Measurements from ENCODE around the gene HTRA3.

The HTRA3 gene

GRCh38 chr4:8239226-8239625 lies 30.3 kb upstream of the HTRA3 start:
- TF ChIP-seq ZFX (IDR thresholded peaks at IDR 0.05), result no peak
- TF ChIP-seq CTCF (conservative IDR thresholded peaks at IDR 0.05), result no peak
- H3K27ac ChIP-seq, result no peak overlapping the region

GRCh38 chr4:8239661-8240060 lies 29.9 kb upstream of the HTRA3 start:
- TF ChIP-seq CTCF (conservative IDR thresholded peaks at IDR 0.05) (no peak), ZFX (IDR thresholded peaks at IDR 0.05) (no peak)
- H3K27ac ChIP-seq, result no peak overlapping the region

GRCh38 chr4:8240211-8241041 lies 29.1 kb upstream of the HTRA3 start:
- no peak for TF ChIP-seq CTCF (conservative IDR thresholded peaks at IDR 0.05)
- no peak for TF ChIP-seq ZFX (IDR thresholded peaks at IDR 0.05)

GRCh38 chr4:8241211-8241779 lies 28.3 kb upstream of the HTRA3 start:
- H3K27ac ChIP-seq, result no peak overlapping the region
- TF ChIP-seq CTCF (conservative IDR thresholded peaks at IDR 0.05), result no peak
- TF ChIP-seq ZFX (IDR thresholded peaks at IDR 0.05), result no peak

More at GRCh38 chr4:8240211-8241041, 29.1 kb upstream of the HTRA3 start:
- no peak overlapping the region for H3K27ac ChIP-seq

- H3K27ac ChIP-seq, result no peak overlapping the region
- TF ChIP-seq CTCF (conservative IDR thresholded peaks at IDR 0.05) (peak; percentile 94), ZFX (IDR thresholded peaks at IDR 0.05) (no peak)
These were observed 27.5 kb upstream of the HTRA3 start for GRCh38 chr4:8241895-8242696.

GRCh38 chr4:8242782-8243560 lies 26.6 kb upstream of the HTRA3 start:
- no peak for TF ChIP-seq CTCF (conservative IDR thresholded peaks at IDR 0.05)
- TF ChIP-seq ZFX (IDR thresholded peaks at IDR 0.05), result no peak
- no peak overlapping the region for H3K27ac ChIP-seq
